ENCODE measurements around the gene ARAP2. TPM values are rescaled to one million over a fixed set of nuclear protein-coding genes. Genes with fewer than 3 reads are reported as not detected.

The ARAP2 gene
- total RNA-seq, 2 experiments from 2014 or later: 6.9 to 8.6 TPM

- POLR2A ChIA-PET: no interaction called here
- CTCF ChIA-PET (ENCODE audit: unreplicated experiment): no interaction called here
- no TSS peak for BruUV-seq (replicated peaks)
Measured at GRCh38 chr4:36064117-36064516, 180.2 kb downstream of the ARAP2 start.

DNA sequence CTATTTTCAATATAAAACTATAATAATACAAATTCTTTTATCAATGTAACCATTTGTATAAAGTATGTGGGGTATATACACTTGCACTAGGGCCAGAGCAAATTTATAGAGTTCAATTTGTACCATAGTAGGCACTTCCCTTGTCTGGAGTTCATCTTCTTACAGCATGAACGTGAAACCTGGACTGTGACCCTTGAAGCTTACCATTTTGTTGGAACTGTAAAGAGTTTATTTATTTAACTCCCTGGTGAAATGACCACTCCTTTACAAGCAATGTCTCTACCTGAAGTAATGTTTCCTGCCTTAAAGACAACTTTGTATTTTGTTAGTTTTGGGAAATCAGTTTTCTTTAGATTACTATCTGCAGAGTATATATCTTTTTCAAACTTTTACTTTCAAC, 188.2 kb downstream of the ARAP2 start:
- H2AFZ ChIP-seq (ENCODE audit: low read length): no peak overlapping the region
- H3K4me3 ChIP-seq (ENCODE audit: low read depth, low read length, poor library complexity, severe bottlenecking): no peak overlapping the region
- DNase-seq (ENCODE audit: low spot score): no peak
- no peaks in the 10 kb centered on the region for H3K79me2 ChIP-seq (ENCODE audit: insufficient read depth, low read depth, low read length)
- no peaks in the 10 kb centered on the region for H3K9me3 ChIP-seq (ENCODE audit: low read length)
- no peaks in the 10 kb centered on the region for H4K20me1 ChIP-seq (ENCODE audit: insufficient read depth, low read length)
- no peaks in the 10 kb centered on the region for H3K4me1 ChIP-seq (ENCODE audit: insufficient read depth, low read length, poor library complexity, severe bottlenecking)
- no peak overlapping the region for H3K4me2 ChIP-seq (ENCODE audit: low read length)
- CTCF ChIA-PET (ENCODE audit: unreplicated experiment): no interaction called here
- intact Hi-C loops (cut with micrococcal nuclease; ENCODE audit: unreplicated experiment): no loop called here
- H3K36me3 ChIP-seq (ENCODE audit: insufficient read depth, low read length): no peaks in the 10 kb centered on the region
- H3K27ac ChIP-seq (ENCODE audit: low read depth, low read length, poor library complexity, severe bottlenecking): no peak overlapping the region
- POLR2A ChIA-PET: interaction anchor here (2.8 kb wide), 1 partner anchor 10 kb away, joined by 8 read pairs; no protein-coding TSS in a partner anchor
- no peak for TF ChIP-seq EZH2phosphoT487 (IDR thresholded peaks at IDR 0.05; ENCODE audit: borderline replicate concordance, low read depth, low read length)
- TF ChIP-seq, protein P1, sequence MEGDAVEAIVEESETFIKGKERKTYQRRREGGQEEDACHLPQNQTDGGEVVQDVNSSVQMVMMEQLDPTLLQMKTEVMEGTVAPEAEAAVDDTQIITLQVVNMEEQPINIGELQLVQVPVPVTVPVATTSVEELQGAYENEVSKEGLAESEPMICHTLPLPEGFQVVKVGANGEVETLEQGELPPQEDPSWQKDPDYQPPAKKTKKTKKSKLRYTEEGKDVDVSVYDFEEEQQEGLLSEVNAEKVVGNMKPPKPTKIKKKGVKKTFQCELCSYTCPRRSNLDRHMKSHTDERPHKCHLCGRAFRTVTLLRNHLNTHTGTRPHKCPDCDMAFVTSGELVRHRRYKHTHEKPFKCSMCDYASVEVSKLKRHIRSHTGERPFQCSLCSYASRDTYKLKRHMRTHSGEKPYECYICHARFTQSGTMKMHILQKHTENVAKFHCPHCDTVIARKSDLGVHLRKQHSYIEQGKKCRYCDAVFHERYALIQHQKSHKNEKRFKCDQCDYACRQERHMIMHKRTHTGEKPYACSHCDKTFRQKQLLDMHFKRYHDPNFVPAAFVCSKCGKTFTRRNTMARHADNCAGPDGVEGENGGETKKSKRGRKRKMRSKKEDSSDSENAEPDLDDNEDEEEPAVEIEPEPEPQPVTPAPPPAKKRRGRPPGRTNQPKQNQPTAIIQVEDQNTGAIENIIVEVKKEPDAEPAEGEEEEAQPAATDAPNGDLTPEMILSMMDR (conservative IDR thresholded peaks at IDR 0.05; ENCODE audit: low read length): no peak
- H3K9me2 ChIP-seq (ENCODE audit: insufficient read depth, low read length): no peaks in the 10 kb centered on the region
- no TSS peak for BruUV-seq (replicated peaks)

More at GRCh38 chr4:36064117-36064516, 180.2 kb downstream of the ARAP2 start:
- no peak for DNase-seq (ENCODE audit: low spot score)
- no peak overlapping the region for H3K4me2 ChIP-seq (ENCODE audit: low read length)
- no peaks in the 10 kb centered on the region for H3K79me2 ChIP-seq (ENCODE audit: insufficient read depth, low read depth, low read length)
- H3K27ac ChIP-seq (ENCODE audit: low read depth, low read length, poor library complexity, severe bottlenecking): no peak overlapping the region
- no peaks in the 10 kb centered on the region for H3K9me3 ChIP-seq (ENCODE audit: low read length)
- no peaks in the 10 kb centered on the region for H3K4me1 ChIP-seq (ENCODE audit: insufficient read depth, low read length, poor library complexity, severe bottlenecking)
- TF ChIP-seq, protein P1 (conservative IDR thresholded peaks at IDR 0.05; ENCODE audit: low read length): no peak
- TF ChIP-seq EZH2phosphoT487 (IDR thresholded peaks at IDR 0.05; ENCODE audit: borderline replicate concordance, low read depth, low read length): no peak
- intact Hi-C loops (cut with micrococcal nuclease; ENCODE audit: unreplicated experiment): no loop called here
- no peaks in the 10 kb centered on the region for H3K36me3 ChIP-seq (ENCODE audit: insufficient read depth, low read length)
- H3K4me3 ChIP-seq (ENCODE audit: low read depth, low read length, poor library complexity, severe bottlenecking): no peak overlapping the region
- H3K9me2 ChIP-seq (ENCODE audit: insufficient read depth, low read length): no peaks in the 10 kb centered on the region
- H4K20me1 ChIP-seq (ENCODE audit: insufficient read depth, low read length): no peaks in the 10 kb centered on the region
- H2AFZ ChIP-seq (ENCODE audit: low read length): no peak overlapping the region

GRCh38 chr4:36054694-36055422, 189.5 kb downstream of the ARAP2 start:
- Histone ChIP-seq H3K4me2 (ENCODE audit: low read length) (no peak overlapping the region), H3K36me3 (ENCODE audit: insufficient read depth, low read length) (no peaks in the 10 kb centered on the region), H3K9me2 (ENCODE audit: insufficient read depth, low read length) (no peaks in the 10 kb centered on the region), H3K4me3 (ENCODE audit: low read depth, low read length, poor library complexity, severe bottlenecking) (no peak overlapping the region), H3K79me2 (ENCODE audit: insufficient read depth, low read depth, low read length) (no peaks in the 10 kb centered on the region), H4K20me1 (ENCODE audit: insufficient read depth, low read length) (no peaks in the 10 kb centered on the region), H3K9me3 (ENCODE audit: low read length) (no peaks in the 10 kb centered on the region), H3K27ac (ENCODE audit: low read depth, low read length, poor library complexity, severe bottlenecking) (no peak overlapping the region), H3K4me1 (ENCODE audit: insufficient read depth, low read length, poor library complexity, severe bottlenecking) (no peaks in the 10 kb centered on the region), H2AFZ (ENCODE audit: low read length) (no peak overlapping the region)
- DNase-seq (ENCODE audit: low spot score): no peak
- no peak for TF ChIP-seq EZH2phosphoT487 (IDR thresholded peaks at IDR 0.05; ENCODE audit: borderline replicate concordance, low read depth, low read length)
- TF ChIP-seq, protein P1 (conservative IDR thresholded peaks at IDR 0.05; ENCODE audit: low read length): no peak
- CTCF ChIA-PET (ENCODE audit: unreplicated experiment): no interaction called here
- POLR2A ChIA-PET: interaction anchor here (0.6 to 2.8 kb wide), 2 partner anchors 11 to 62 kb away, joined by 4 to 8 read pairs; no protein-coding TSS in a partner anchor
- no TSS peak for BruUV-seq (replicated peaks)
- intact Hi-C loops (cut with micrococcal nuclease; ENCODE audit: unreplicated experiment): no loop called here
